CD14-positive monocyte (primary cell): Measurements from ENCODE around the gene GRB7. TPM values are rescaled to one million over a fixed set of nuclear protein-coding genes. Genes with fewer than 3 reads are reported as not detected.
"Not testable (repeated sequence)": the region's sequence is repeated elsewhere in the genome, so short reads cannot be mapped to it uniquely, and the experiment has no call there.

ENCODE experiments used
- DNase-seq, 3 donors: peaks; one replicate each; pipeline ENCODE4 v3.0.0-alpha.2; 2011 to 2022
- H2AFZ ChIP-seq: 2 replicates; pipeline ENCODE4 v1.6.0; 2012; ENCODE audit warnings: mild to moderate bottlenecking, low read depth, low read length, inconsistent platforms; ENCODE audit not compliant: insufficient read depth, poor library complexity, severe bottlenecking
- H3K27ac ChIP-seq, 2 donors: 1 replicate in 1 of 2; 2 replicates in 1 of 2; pipeline ENCODE4 v1.5.1; 2012 to 2013; ENCODE audit warnings: low read length in 2 of 2, control low read depth in 1 of 2, inconsistent platforms in 1 of 2, low read depth in 1 of 2, mild to moderate bottlenecking in 1 of 2
- H3K27me3 ChIP-seq, 2 donors: one replicate each; pipeline versions ENCODE4 v1.6.0 to v1.6.1; 2011 to 2013; ENCODE audit warnings: low read length in 2 of 2; ENCODE audit not compliant: control insufficient read depth in 2 of 2, insufficient read depth in 2 of 2
- H3K36me3 ChIP-seq, 2 donors: replicated peaks in 1 of 2; 1 replicate in 1 of 2; 2 replicates in 1 of 2; pipeline versions ENCODE4 v1.5.1 to v1.6.1; 2012 to 2013; ENCODE audit warnings: low read length in 2 of 2, control low read depth in 1 of 2, inconsistent platforms in 1 of 2, mild to moderate bottlenecking in 1 of 2; ENCODE audit not compliant: insufficient read depth in 2 of 2, control insufficient read depth in 1 of 2
- H3K4me1 ChIP-seq, 2 donors: 1 replicate in 1 of 2; 2 replicates in 1 of 2; pipeline versions ENCODE4 v1.5.1 to v1.6.1; 2012 to 2013; ENCODE audit warnings: low read length in 2 of 2, control low read depth in 1 of 2, inconsistent platforms in 1 of 2, mild to moderate bottlenecking in 1 of 2, moderate library complexity in 1 of 2; ENCODE audit not compliant: insufficient read depth in 2 of 2, control insufficient read depth in 1 of 2
- H3K4me2 ChIP-seq: replicated peaks from 2 replicates; pipeline ENCODE3; 2012; ENCODE audit warnings: low read length, moderate library complexity, mild to moderate bottlenecking; ENCODE audit not compliant: poor library complexity, severe bottlenecking; ENCODE audit errors: extremely low read depth
- H3K4me3 ChIP-seq, 3 experiments: fragments of 200-600 bp in 1 of 3; sonication (generic) in 1 of 3; replicated peaks in 1 of 3; 1 replicate in 2 of 3; 2 replicates in 1 of 3; pipeline ENCODE4 v1.5.1; 2011 to 2013; ENCODE audit warnings: low read length in 3 of 3, mild to moderate bottlenecking in 3 of 3, control low read depth in 2 of 3, low read depth in 2 of 3, inconsistent platforms in 1 of 3, moderate library complexity in 1 of 3
- H3K79me2 ChIP-seq: 2 replicates; pipeline ENCODE4 v1.6.0; 2012; ENCODE audit warnings: mild to moderate bottlenecking, control low read depth, inconsistent platforms, low read length, moderate library complexity; ENCODE audit not compliant: insufficient read depth
- H3K9ac ChIP-seq: 2 replicates; pipeline ENCODE4 v1.6.0; 2017; ENCODE audit warnings: low read length, mild to moderate bottlenecking; ENCODE audit not compliant: insufficient read depth, poor library complexity, severe bottlenecking
- H3K9me3 ChIP-seq, 2 donors: replicated peaks in 1 of 2; 1 replicate in 1 of 2; 2 replicates in 1 of 2; pipeline versions ENCODE4 v1.5.1 to v1.6.1; 2012 to 2013; ENCODE audit warnings: low read length in 2 of 2, control low read depth in 1 of 2; ENCODE audit not compliant: control insufficient read depth in 1 of 2, insufficient read depth in 1 of 2
- H4K20me1 ChIP-seq: 2 replicates; pipeline ENCODE4 v1.6.0; 2012; ENCODE audit warnings: mild to moderate bottlenecking, low read length, control low read depth, moderate library complexity; ENCODE audit not compliant: insufficient read depth
- H3K27ac Mint-ChIP-seq, 7 donors: one replicate each; pipeline ENCODE4 v1.8.0; 2020; ENCODE audit warnings: mild to moderate bottlenecking in 7 of 7, mixed read lengths in 7 of 7, moderate library complexity in 6 of 7, inconsistent platforms in 2 of 7
- H3K27me3 Mint-ChIP-seq, 3 donors: one replicate each; pipeline ENCODE4 v1.8.0; 2021 to 2022; ENCODE audit warnings: low read depth in 3 of 3, mild to moderate bottlenecking in 3 of 3, mixed read lengths in 3 of 3, moderate library complexity in 3 of 3, inconsistent platforms in 1 of 3
- H3K36me3 Mint-ChIP-seq, 2 donors: one replicate each; pipeline ENCODE4 v1.8.0; 2020; ENCODE audit warnings: mixed read lengths in 2 of 2, inconsistent platforms in 1 of 2, mild to moderate bottlenecking in 1 of 2
- H3K4me1 Mint-ChIP-seq: one replicate; pipeline ENCODE4 v1.8.0; 2020; ENCODE audit warnings: mild to moderate bottlenecking, mixed read lengths
- H3K4me3 Mint-ChIP-seq, 2 donors: one replicate each; pipeline ENCODE4 v1.8.0; 2020; ENCODE audit warnings: mild to moderate bottlenecking in 2 of 2, mixed read lengths in 2 of 2, moderate library complexity in 1 of 2
- H3K9me3 Mint-ChIP-seq, 7 donors: one replicate each; pipeline ENCODE4 v1.8.0; 2020 to 2022; ENCODE audit warnings: mixed read lengths in 7 of 7, mild to moderate bottlenecking in 6 of 7, moderate library complexity in 6 of 7, inconsistent platforms in 2 of 7
- WGBS: methylation state at CpG from one replicate; pipeline ENCODE4 v1.1.5; 2013; ENCODE audit warnings: missing lambda C conversion rate; ENCODE audit not compliant: insufficient coverage; 5-methylcytosine and 5-hydroxymethylcytosine counted together
- intact Hi-C, 2 donors: fragments of 100-400 bp; cut with micrococcal nuclease; formaldehyde crosslinking; loops; one replicate each; pipeline versions ENCODE4 v1.15.0 to v1.15.1; 2023
- polyA plus RNA-seq, 3 donors: library from polyadenylated mRNA; depleted of rRNA in 1 of 3; unstranded in 2 of 3; stranded (reverse) in 1 of 3; fragments of 300-500 nt in 2 of 3; fragments of >200 nt in 1 of 3; fragmentation: Illumina TruSeq in 2 of 3; gene quantifications; 1 replicate in 2 of 3; 2 replicates in 1 of 3; pipeline ENCODE4 v1.2.3, GENCODE V29; 2012 to 2021
- TF ChIP-seq, protein P1 (sequence below): fragments of 200-600 bp; IDR thresholded peaks from one replicate; pipeline ENCODE4 v1.8.0; 2022; ENCODE audit warnings: antibody characterized with exemption, mild to moderate bottlenecking

The GRB7 gene
- polyA plus RNA-seq, 3 donors = not detected

DNA sequence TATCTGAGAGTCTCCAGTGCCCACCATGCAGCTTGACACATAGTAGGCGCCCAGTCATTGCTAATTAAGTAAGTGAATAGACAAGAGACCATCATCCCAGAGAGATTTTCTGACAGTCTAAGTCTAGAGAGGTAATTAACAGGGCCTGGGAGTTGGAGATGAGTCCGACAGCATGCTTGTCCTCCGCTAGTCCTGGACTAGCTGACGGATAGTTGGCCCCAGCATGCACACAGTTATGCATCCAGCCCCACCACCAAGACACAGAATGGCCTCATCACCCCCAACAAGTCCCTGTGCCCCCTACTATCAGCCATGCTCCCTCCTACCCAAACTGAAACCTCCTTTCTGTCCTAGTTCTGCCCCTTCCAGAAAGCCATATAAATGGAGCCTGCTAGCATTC is 10.0 kb downstream of the GRB7 start:
- H3K4me1 Mint-ChIP-seq = no peaks in the 10 kb centered on the region

DNA sequence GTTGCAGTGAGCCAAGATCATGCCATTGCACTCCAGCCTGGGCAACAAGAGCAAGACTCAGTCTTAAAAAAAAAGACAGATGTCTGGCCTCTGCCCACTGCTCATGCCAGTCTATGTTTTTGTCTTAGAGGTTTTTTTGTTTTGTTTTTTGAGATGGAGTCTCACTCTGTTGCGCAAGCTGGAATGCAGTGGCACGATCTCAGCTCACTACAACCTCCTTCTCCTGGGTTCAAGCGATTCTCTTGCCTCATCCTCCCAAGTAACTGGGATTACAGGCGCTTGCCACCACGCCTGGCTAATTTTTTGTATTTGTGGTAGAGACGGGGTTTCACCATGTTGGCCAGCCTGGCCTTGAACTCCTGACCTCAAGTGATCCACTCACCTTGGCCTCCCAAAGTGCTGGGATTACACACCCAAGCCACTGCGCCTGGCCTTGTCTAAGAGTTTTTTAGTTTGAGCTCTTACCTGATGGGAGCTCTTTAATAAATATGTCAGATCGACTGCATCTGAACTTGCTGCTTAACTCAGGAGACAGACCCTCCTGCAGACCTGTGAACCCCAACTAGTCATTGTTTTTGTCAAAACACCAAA is 10.8 kb downstream of the GRB7 start:
- H3K79me2 ChIP-seq, H3K4me2 ChIP-seq, H3K9ac ChIP-seq, H3K9me3 Mint-ChIP-seq, H3K4me1 Mint-ChIP-seq, DNase-seq, H3K4me3 Mint-ChIP-seq, H3K4me3 ChIP-seq, H3K36me3 ChIP-seq, H3K9me3 ChIP-seq, H2AFZ ChIP-seq, H4K20me1 ChIP-seq, H3K27me3 ChIP-seq, H3K27ac ChIP-seq, H3K4me1 ChIP-seq, H3K27ac Mint-ChIP-seq, H3K36me3 Mint-ChIP-seq: not testable (repeated sequence)
- intact Hi-C loops = loop anchor here in 1 of 2 donors (2.0 kb wide), 1 partner anchor 18 kb away; the partner anchor contains the start of gene MIEN1
- peaks cover 4 to 31% (median 20%) of the 10 kb centered on the region in 3 donors for H3K27me3 Mint-ChIP-seq
- WGBS = 100% methylated on average over 1 of the region's 8 CpGs

More for the DNA sequence above, 10.0 kb downstream of the GRB7 start:
- intact Hi-C loops = loop anchor here in 1 of 2 donors (2.0 kb wide), 1 partner anchor 17 kb away; the partner anchor contains the start of gene MIEN1
- Histone ChIP-seq H3K27me3 (peaks cover 0 to 6% of the 10 kb centered on the region in 2 donors), H3K27ac (no peak overlapping the region), H4K20me1 (no peaks in the 10 kb centered on the region), H3K9ac (no peak overlapping the region), H2AFZ (no peak overlapping the region), H3K79me2 (no peaks in the 10 kb centered on the region), H3K4me3 (no peak overlapping the region), H3K9me3 (no peaks in the 10 kb centered on the region), H3K4me1 (peaks cover 0 to under 1% of the 10 kb centered on the region in 2 donors), H3K4me2 (no peak overlapping the region), H3K36me3 (no peaks in the 10 kb centered on the region)
- peaks cover 0 to 3% (median 0%) of the 10 kb centered on the region in 7 donors for H3K9me3 Mint-ChIP-seq
- DNase-seq = no peak
- H3K27ac Mint-ChIP-seq = no peak overlapping the region
- H3K4me3 Mint-ChIP-seq = no peak overlapping the region
- H3K36me3 Mint-ChIP-seq = no peaks in the 10 kb centered on the region
- WGBS = 100% methylated on average over 1 of the region's 4 CpGs
- TF ChIP-seq, protein P1, sequence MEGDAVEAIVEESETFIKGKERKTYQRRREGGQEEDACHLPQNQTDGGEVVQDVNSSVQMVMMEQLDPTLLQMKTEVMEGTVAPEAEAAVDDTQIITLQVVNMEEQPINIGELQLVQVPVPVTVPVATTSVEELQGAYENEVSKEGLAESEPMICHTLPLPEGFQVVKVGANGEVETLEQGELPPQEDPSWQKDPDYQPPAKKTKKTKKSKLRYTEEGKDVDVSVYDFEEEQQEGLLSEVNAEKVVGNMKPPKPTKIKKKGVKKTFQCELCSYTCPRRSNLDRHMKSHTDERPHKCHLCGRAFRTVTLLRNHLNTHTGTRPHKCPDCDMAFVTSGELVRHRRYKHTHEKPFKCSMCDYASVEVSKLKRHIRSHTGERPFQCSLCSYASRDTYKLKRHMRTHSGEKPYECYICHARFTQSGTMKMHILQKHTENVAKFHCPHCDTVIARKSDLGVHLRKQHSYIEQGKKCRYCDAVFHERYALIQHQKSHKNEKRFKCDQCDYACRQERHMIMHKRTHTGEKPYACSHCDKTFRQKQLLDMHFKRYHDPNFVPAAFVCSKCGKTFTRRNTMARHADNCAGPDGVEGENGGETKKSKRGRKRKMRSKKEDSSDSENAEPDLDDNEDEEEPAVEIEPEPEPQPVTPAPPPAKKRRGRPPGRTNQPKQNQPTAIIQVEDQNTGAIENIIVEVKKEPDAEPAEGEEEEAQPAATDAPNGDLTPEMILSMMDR = no peak
- peaks cover 10 to 39% (median 26%) of the 10 kb centered on the region in 3 donors for H3K27me3 Mint-ChIP-seq
